Vagina (tissue), 2 donors: ENCODE data around the gene RHBG. TPM values are rescaled to one million over a fixed set of nuclear protein-coding genes. Genes with fewer than 3 reads are reported as not detected.
"Not testable (repeated sequence)": the region's sequence is repeated elsewhere in the genome, so short reads cannot be mapped to it uniquely, and the experiment has no call there.

Experiments
- DNase-seq, 2 donors: peaks; one replicate each; pipeline ENCODE4 v3.0.0-alpha.2; 2017; ENCODE audit errors: extremely low spot score in 2 of 2
- H3K27ac ChIP-seq: fragments of 200-600 bp; sonication (generic); one replicate; pipeline ENCODE4 v1.5.1; 2019
- H3K27me3 ChIP-seq: fragments of 200-600 bp; sonication (generic); one replicate; pipeline ENCODE4 v1.5.1; 2019
- H3K36me3 ChIP-seq, 2 donors: fragments of 200-600 bp; sonication (generic); one replicate each; pipeline ENCODE4 v1.5.1; 2017 to 2019
- H3K4me1 ChIP-seq: fragments of 200-600 bp; sonication (generic); one replicate; pipeline ENCODE4 v1.5.1; 2019
- H3K4me3 ChIP-seq, 2 donors: fragments of 200-600 bp; sonication (generic); 1 replicate in 1 of 2; 2 replicates in 1 of 2; pipeline ENCODE4 v1.5.1; 2016 to 2019
- H3K9me3 ChIP-seq: fragments of 200-600 bp; sonication (generic); one replicate; pipeline ENCODE4 v1.5.1; 2019
- POLR2A ChIP-seq, 2 donors: fragments of 450-650 bp; IDR thresholded peaks; one replicate each; pipeline ENCODE4 v1.6.1; 2017; ENCODE audit warnings: antibody characterized with exemption in 2 of 2, mild to moderate bottlenecking in 2 of 2, moderate library complexity in 2 of 2
- POLR2AphosphoS5 ChIP-seq, 2 donors: sonication (generic); formaldehyde crosslinking; IDR thresholded peaks; one replicate each; pipeline ENCODE4 v1.9.0; 2017; ENCODE audit warnings: antibody characterized with exemption in 2 of 2, mild to moderate bottlenecking in 2 of 2, low read depth in 1 of 2; ENCODE audit not compliant: insufficient read depth in 1 of 2
- intact Hi-C: fragments of 100-400 bp; cut with DNase I; formaldehyde crosslinking; loops from one replicate; pipeline ENCODE4 v1.15.1; 2023
- total RNA-seq: library from RNA; depleted of rRNA; stranded (reverse); fragments of >200 nt; gene quantifications from one replicate; pipeline ENCODE4 v1.2.3, GENCODE V29; 2016
- TF ChIP-seq, protein P1 (sequence below), 3 experiments: fragments of 450-650 bp in 2 of 3; fragments of 200-600 bp in 1 of 3; sonication (generic) in 1 of 3; IDR thresholded peaks; one replicate each; pipeline ENCODE4 v1.5.1; 2017 to 2019; ENCODE audit warnings: antibody characterized with exemption in 3 of 3, mild to moderate bottlenecking in 2 of 3, moderate library complexity in 2 of 3

RHBG gene
- total RNA-seq, 1 donor from 2014 or later = not detected

- no peaks in the 10 kb centered on the region for H3K9me3 ChIP-seq
- H3K27me3 ChIP-seq = no peaks in the 10 kb centered on the region
- no peaks in the 10 kb centered on the region for H3K4me1 ChIP-seq
- intact Hi-C loops = no loop called here
- H3K27ac ChIP-seq = no peak overlapping the region
- no peak overlapping the region for H3K4me3 ChIP-seq
- no peak for TF ChIP-seq POLR2AphosphoS5 (IDR thresholded peaks at IDR 0.05; ENCODE audit: insufficient read depth in 1 of 2, low read depth in 1 of 2)
- no peak for TF ChIP-seq POLR2A (IDR thresholded peaks at IDR 0.05)
- TF ChIP-seq, protein P1, sequence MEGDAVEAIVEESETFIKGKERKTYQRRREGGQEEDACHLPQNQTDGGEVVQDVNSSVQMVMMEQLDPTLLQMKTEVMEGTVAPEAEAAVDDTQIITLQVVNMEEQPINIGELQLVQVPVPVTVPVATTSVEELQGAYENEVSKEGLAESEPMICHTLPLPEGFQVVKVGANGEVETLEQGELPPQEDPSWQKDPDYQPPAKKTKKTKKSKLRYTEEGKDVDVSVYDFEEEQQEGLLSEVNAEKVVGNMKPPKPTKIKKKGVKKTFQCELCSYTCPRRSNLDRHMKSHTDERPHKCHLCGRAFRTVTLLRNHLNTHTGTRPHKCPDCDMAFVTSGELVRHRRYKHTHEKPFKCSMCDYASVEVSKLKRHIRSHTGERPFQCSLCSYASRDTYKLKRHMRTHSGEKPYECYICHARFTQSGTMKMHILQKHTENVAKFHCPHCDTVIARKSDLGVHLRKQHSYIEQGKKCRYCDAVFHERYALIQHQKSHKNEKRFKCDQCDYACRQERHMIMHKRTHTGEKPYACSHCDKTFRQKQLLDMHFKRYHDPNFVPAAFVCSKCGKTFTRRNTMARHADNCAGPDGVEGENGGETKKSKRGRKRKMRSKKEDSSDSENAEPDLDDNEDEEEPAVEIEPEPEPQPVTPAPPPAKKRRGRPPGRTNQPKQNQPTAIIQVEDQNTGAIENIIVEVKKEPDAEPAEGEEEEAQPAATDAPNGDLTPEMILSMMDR (IDR thresholded peaks at IDR 0.05) = no peak
- no peaks in the 10 kb centered on the region for H3K36me3 ChIP-seq
- DNase-seq = no peak
These were observed 24.6 kb upstream of the RHBG start for GRCh38 chr1:156344409-156344808.

- DNase-seq, H3K36me3 ChIP-seq, H3K4me1 ChIP-seq, intact Hi-C loops, H3K27ac ChIP-seq, H3K4me3 ChIP-seq, H3K27me3 ChIP-seq, H3K9me3 ChIP-seq: not testable (repeated sequence)
These were observed 23.0 kb upstream of the RHBG start for GRCh38 chr1:156346035-156346434.

DNA sequence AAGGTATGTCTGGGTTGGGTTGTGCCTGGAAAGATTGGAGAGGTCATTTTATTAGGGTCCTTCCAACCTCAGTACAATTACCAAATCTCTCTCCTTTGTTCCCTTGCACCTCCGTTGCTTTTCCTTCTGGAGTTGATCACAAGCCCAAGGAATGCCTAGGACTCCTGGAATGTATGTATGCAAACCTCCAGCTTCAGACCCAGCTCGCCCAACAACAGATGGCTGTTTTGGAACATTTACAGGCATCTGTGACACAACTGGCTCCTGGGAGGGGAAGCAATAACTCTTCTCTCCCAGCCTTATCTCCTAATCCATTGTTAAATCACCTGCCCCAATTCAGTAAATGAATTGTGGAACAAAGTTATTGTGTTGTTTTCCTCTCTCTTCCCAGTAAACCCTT lies 22.4 kb upstream of the RHBG start:
- no peaks in the 10 kb centered on the region for H3K36me3 ChIP-seq
- no peaks in the 10 kb centered on the region for H3K4me1 ChIP-seq
- TF ChIP-seq POLR2A (IDR thresholded peaks at IDR 0.05) (no peak), POLR2AphosphoS5 (IDR thresholded peaks at IDR 0.05; ENCODE audit: insufficient read depth in 1 of 2, low read depth in 1 of 2) (no peak)
- TF ChIP-seq, protein P1 (IDR thresholded peaks at IDR 0.05) = no peak
- no peak overlapping the region for H3K4me3 ChIP-seq
- DNase-seq = no peak
- H3K27ac ChIP-seq = no peak overlapping the region
- no peaks in the 10 kb centered on the region for H3K9me3 ChIP-seq
- no peaks in the 10 kb centered on the region for H3K27me3 ChIP-seq
- intact Hi-C loops = no loop called here

DNA sequence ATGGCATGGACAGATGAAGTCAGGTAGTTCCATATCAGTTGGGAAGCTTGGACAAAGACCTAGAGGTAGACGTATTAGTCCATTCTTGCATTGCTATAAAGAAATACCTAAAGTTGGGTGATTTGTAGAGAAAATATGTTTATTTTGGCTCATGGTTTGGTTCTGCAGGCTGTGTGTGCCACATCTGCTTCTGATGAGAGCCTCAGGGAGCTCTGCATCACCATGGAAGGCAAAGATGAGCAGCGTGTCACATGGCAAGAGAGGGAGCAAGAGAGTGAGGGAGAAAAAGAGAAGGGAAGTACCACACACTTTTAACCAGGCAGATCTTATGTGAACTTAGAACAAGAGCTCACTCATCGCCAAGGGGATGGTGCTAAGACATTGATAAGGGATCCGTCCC lies 21.7 kb upstream of the RHBG start:
- Histone ChIP-seq H3K4me1 (no peaks in the 10 kb centered on the region), H3K27me3 (no peaks in the 10 kb centered on the region), H3K36me3 (no peaks in the 10 kb centered on the region), H3K27ac (no peak overlapping the region), H3K9me3 (no peaks in the 10 kb centered on the region), H3K4me3 (no peak overlapping the region)
- TF ChIP-seq POLR2AphosphoS5 (IDR thresholded peaks at IDR 0.05; ENCODE audit: insufficient read depth in 1 of 2, low read depth in 1 of 2) = no peak
- TF ChIP-seq POLR2A (IDR thresholded peaks at IDR 0.05) = no peak
- TF ChIP-seq, protein P1 (IDR thresholded peaks at IDR 0.05) = no peak
- DNase-seq = no peak
- intact Hi-C loops = no loop called here

DNA sequence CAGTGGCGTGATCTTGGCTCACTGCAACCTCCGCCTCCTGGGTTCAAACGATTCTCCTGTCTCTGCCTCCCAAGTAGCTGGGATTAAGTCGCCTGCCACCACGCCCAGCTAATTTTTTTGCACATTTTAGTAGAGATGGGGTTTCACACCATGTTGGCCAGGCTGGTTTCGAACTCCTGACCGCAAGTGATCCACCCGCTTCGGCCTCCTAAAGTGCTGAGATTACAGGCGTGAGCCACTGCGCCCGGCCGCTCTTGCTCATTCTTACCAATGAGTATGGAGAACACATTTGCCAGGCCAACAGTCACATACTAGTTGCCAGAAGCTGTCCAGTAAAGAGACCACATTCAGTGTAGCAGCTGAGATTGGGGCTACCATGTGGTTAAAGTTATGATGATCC lies 16.5 kb upstream of the RHBG start:
- H3K4me1 ChIP-seq, intact Hi-C loops, H3K9me3 ChIP-seq, H3K36me3 ChIP-seq, H3K27ac ChIP-seq, H3K27me3 ChIP-seq, DNase-seq, H3K4me3 ChIP-seq: not testable (repeated sequence)

- Histone ChIP-seq H3K4me3 (no peak overlapping the region), H3K27me3 (no peaks in the 10 kb centered on the region), H3K36me3 (no peaks in the 10 kb centered on the region), H3K4me1 (no peaks in the 10 kb centered on the region), H3K9me3 (no peaks in the 10 kb centered on the region), H3K27ac (no peak overlapping the region)
- TF ChIP-seq POLR2AphosphoS5 (IDR thresholded peaks at IDR 0.05; ENCODE audit: insufficient read depth in 1 of 2, low read depth in 1 of 2) (no peak), POLR2A (IDR thresholded peaks at IDR 0.05) (no peak)
- TF ChIP-seq, protein P1 (IDR thresholded peaks at IDR 0.05) = no peak
- intact Hi-C loops = no loop called here
- DNase-seq = no peak
These were observed 12.6 kb upstream of the RHBG start for GRCh38 chr1:156356262-156356874.
